Suprapubic skin (tissue), 4 donors: ENCODE measurements around the gene CST4. TPM values are rescaled to one million over a fixed set of nuclear protein-coding genes. Genes with fewer than 3 reads are reported as not detected.
"Not testable (repeated sequence)": the region's sequence is repeated elsewhere in the genome, so short reads cannot be mapped to it uniquely, and the experiment has no call there.

Experiments
- DNase-seq, 2 donors: peaks; one replicate each; pipeline ENCODE4 v3.0.0-alpha.2; 2019; ENCODE audit warnings: low spot score in 2 of 2
- H3K27ac ChIP-seq: fragments of 200-600 bp; sonication (generic); one replicate; pipeline ENCODE4 v1.5.1; 2019
- H3K27me3 ChIP-seq: fragments of 200-600 bp; sonication (generic); one replicate; pipeline ENCODE4 v1.5.1; 2019
- H3K36me3 ChIP-seq: fragments of 200-600 bp; sonication (generic); one replicate; pipeline ENCODE4 v1.5.1; 2019
- H3K4me1 ChIP-seq: fragments of 200-600 bp; sonication (generic); one replicate; pipeline ENCODE4 v1.5.1; 2019
- H3K4me3 ChIP-seq: fragments of 200-600 bp; sonication (generic); one replicate; pipeline ENCODE4 v1.5.1; 2019; ENCODE audit warnings: mild to moderate bottlenecking
- H3K9me3 ChIP-seq: fragments of 200-600 bp; sonication (generic); one replicate; pipeline ENCODE4 v1.5.1; 2019
- CTCF ChIP-seq, 2 donors: fragments of 200-600 bp in 1 of 2; fragments of 450-650 bp in 1 of 2; sonication (generic) in 1 of 2; IDR thresholded peaks; one replicate each; pipeline ENCODE4 v1.5.1; 2016 to 2019; ENCODE audit warnings: antibody characterized with exemption in 2 of 2, mild to moderate bottlenecking in 1 of 2, moderate library complexity in 1 of 2
- EP300 ChIP-seq: sonication (generic); formaldehyde crosslinking; IDR thresholded peaks from one replicate; pipeline ENCODE4 v1.6.1; 2017; ENCODE audit warnings: antibody characterized with exemption
- POLR2A ChIP-seq, 2 donors: fragments of 450-650 bp; IDR thresholded peaks; one replicate each; pipeline ENCODE4 v1.6.1; 2017; ENCODE audit warnings: antibody characterized with exemption in 2 of 2, mild to moderate bottlenecking in 2 of 2, moderate library complexity in 2 of 2
- POLR2AphosphoS5 ChIP-seq, 3 donors: sonication (generic); formaldehyde crosslinking; IDR thresholded peaks; one replicate each; pipeline ENCODE4 v1.6.1; 2017; ENCODE audit warnings: antibody characterized with exemption in 3 of 3
- WGBS: methylation state at CpG from one replicate; pipeline ENCODE4 v1.1.5; 2018; 5-methylcytosine and 5-hydroxymethylcytosine counted together
- total RNA-seq, 4 donors: library from RNA; depleted of rRNA; stranded (reverse); fragments of >200 nt; gene quantifications; one replicate each; pipeline ENCODE4 v1.1.0, GENCODE V29; 2016

Gene CST4
- total RNA-seq, 4 donors from 2014 or later, result not detected

DNA sequence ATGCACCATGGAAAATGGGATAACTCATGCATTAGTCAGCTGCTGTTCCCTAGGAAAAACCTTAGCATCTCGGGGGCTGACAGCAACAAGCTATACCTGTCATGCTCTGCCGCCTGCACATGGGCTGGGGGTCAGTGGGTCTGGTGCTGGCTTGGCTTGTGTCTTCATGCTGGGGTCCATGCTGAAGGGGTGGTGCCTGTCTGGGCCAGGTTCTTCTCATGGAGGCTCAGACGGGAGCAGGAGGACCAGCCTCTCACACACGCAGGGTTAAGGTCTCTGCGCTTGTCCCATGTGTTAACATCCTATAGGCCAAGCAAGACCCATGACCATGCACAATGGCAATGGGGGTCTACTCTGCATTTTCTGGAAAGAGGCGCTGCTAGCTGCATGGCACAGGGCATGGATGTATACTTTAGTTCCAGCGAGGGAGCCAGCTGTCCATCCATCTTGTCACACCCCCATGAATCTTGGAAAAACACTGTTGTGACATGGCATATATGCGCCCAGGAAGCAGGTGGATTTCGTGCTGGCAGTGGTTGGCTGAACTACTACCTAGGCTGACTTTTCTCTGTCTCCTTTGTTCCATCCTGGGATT, 26.5 kb downstream of the CST4 start:
- TF ChIP-seq CTCF (IDR thresholded peaks at IDR 0.05) (no peak), POLR2AphosphoS5 (IDR thresholded peaks at IDR 0.05) (no peak), POLR2A (IDR thresholded peaks at IDR 0.05) (no peak), EP300 (no peak)
- no peak overlapping the region for H3K27ac ChIP-seq
- DNase-seq, result no peak

DNA sequence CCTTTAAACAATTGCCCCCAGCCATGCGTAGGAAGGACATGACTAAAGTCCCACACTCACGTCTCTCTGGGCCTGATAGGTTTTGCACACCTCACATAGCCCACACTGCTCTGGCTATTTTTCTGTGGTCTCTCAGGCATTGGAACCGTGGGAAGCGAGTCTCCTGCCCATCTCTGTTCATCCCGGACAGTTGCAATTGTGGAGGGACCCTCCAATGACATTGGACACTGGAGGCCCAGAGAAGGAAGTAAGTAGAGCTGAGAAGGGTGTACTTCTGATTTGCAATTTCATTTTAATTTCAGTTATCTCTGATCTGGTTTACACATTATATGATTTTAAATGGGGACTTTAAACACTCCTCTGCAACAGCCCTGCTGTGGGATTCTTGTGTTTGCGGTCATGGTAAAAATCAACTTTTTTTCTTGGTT, 27.8 kb downstream of the CST4 start:
- no peaks in the 10 kb centered on the region for H3K27me3 ChIP-seq
- WGBS, result 85% methylated on average over 6 of the region's 6 CpGs

More for the DNA sequence above, 26.5 kb downstream of the CST4 start:
- WGBS, result 91% methylated on average over 9 of the region's 9 CpGs
- Histone ChIP-seq H3K27me3 (no peaks in the 10 kb centered on the region), H3K4me3 (no peak overlapping the region), H3K4me1 (peaks cover 9% of the 10 kb centered on the region), H3K36me3 (no peaks in the 10 kb centered on the region), H3K9me3 (no peaks in the 10 kb centered on the region)

GRCh38 chr20:23659989-23660837, 28.6 kb downstream of the CST4 start:
- H3K36me3 ChIP-seq, result no peaks in the 10 kb centered on the region
- DNase-seq, result no peak
- WGBS, result 47% methylated on average over 8 of the region's 8 CpGs
- TF ChIP-seq CTCF (IDR thresholded peaks at IDR 0.05) (no peak), POLR2AphosphoS5 (IDR thresholded peaks at IDR 0.05) (no peak), EP300 (no peak), POLR2A (IDR thresholded peaks at IDR 0.05) (no peak)
- H3K27ac ChIP-seq, result no peak overlapping the region
- no peaks in the 10 kb centered on the region for H3K27me3 ChIP-seq
- peaks cover 27% of the 10 kb centered on the region for H3K4me1 ChIP-seq
- no peak overlapping the region for H3K4me3 ChIP-seq
- H3K9me3 ChIP-seq, result no peaks in the 10 kb centered on the region

More for the DNA sequence above, 27.8 kb downstream of the CST4 start:
- peaks cover 19% of the 10 kb centered on the region for H3K4me1 ChIP-seq
- H3K27ac ChIP-seq, result no peak overlapping the region
- H3K4me3 ChIP-seq, result no peak overlapping the region
- H3K9me3 ChIP-seq, result no peaks in the 10 kb centered on the region
- no peak for DNase-seq
- TF ChIP-seq POLR2AphosphoS5 (IDR thresholded peaks at IDR 0.05), result no peak
- TF ChIP-seq CTCF (IDR thresholded peaks at IDR 0.05), result no peak
- TF ChIP-seq POLR2A (IDR thresholded peaks at IDR 0.05), result no peak
- no peak for TF ChIP-seq EP300
- H3K36me3 ChIP-seq, result no peaks in the 10 kb centered on the region

DNA sequence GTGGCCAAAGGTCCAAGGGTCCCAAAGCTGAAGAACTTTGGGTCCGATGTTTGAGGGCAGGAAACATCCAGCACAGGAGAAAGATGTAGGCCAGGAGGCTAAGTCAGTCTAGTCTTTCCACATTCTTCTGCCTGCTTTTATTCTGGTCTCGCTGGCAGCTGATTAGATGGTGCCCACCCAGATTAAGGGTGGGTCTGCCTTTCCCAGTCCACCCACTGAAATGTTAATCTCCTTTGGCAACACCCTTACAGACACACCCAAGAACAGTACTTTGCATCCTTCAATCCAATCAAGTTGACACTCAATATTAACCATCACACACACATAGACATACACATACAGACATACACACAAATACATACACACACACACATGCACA, 29.2 kb downstream of the CST4 start:
- WGBS, result 65% methylated on average over 2 of the region's 2 CpGs
- H3K9me3 ChIP-seq, result not testable (repeated sequence)

GRCh38 chr20:23658989-23659609, 29.7 kb downstream of the CST4 start:
- no peak for DNase-seq
- Histone ChIP-seq H3K27ac (no peak overlapping the region), H3K4me3 (no peak overlapping the region), H3K36me3 (no peaks in the 10 kb centered on the region), H3K9me3 (no peaks in the 10 kb centered on the region), H3K27me3 (no peaks in the 10 kb centered on the region), H3K4me1 (peaks cover 38% of the 10 kb centered on the region)
- no peak for TF ChIP-seq POLR2AphosphoS5 (IDR thresholded peaks at IDR 0.05)
- no peak for TF ChIP-seq POLR2A (IDR thresholded peaks at IDR 0.05)
- no peak for TF ChIP-seq CTCF (IDR thresholded peaks at IDR 0.05)
- no peak for TF ChIP-seq EP300
- 85% methylated on average over 8 of the region's 8 CpGs for whole genome bisulfite sequencing

More for the DNA sequence above, 29.2 kb downstream of the CST4 start:
- DNase-seq, H3K4me3 ChIP-seq, H3K27ac ChIP-seq, H3K36me3 ChIP-seq, H3K27me3 ChIP-seq: not testable (repeated sequence)
- peaks cover 33% of the 10 kb centered on the region for H3K4me1 ChIP-seq
